B cell (primary cell): ENCODE data around the gene PLPP3.

ENCODE experiments used
- EZH2 ChIP-seq: IDR thresholded peaks from 2 replicates; pipeline ENCODE4 v1.6.1; 2012; ENCODE audit warnings: borderline replicate concordance, low read depth, mild to moderate bottlenecking, moderate library complexity, low read length; ENCODE audit not compliant: insufficient read depth, poor library complexity, severe bottlenecking
- TF ChIP-seq, protein P1 (sequence below): fragments of 200-600 bp; IDR thresholded peaks from one replicate; pipeline ENCODE4 v1.8.0; 2022; ENCODE audit warnings: antibody characterized with exemption, mild to moderate bottlenecking

GRCh38 chr1:56577406-56578137 is 1.8 kb downstream of the PLPP3 start:
- TF ChIP-seq, protein P1, sequence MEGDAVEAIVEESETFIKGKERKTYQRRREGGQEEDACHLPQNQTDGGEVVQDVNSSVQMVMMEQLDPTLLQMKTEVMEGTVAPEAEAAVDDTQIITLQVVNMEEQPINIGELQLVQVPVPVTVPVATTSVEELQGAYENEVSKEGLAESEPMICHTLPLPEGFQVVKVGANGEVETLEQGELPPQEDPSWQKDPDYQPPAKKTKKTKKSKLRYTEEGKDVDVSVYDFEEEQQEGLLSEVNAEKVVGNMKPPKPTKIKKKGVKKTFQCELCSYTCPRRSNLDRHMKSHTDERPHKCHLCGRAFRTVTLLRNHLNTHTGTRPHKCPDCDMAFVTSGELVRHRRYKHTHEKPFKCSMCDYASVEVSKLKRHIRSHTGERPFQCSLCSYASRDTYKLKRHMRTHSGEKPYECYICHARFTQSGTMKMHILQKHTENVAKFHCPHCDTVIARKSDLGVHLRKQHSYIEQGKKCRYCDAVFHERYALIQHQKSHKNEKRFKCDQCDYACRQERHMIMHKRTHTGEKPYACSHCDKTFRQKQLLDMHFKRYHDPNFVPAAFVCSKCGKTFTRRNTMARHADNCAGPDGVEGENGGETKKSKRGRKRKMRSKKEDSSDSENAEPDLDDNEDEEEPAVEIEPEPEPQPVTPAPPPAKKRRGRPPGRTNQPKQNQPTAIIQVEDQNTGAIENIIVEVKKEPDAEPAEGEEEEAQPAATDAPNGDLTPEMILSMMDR, result no peak
- no peak for TF ChIP-seq EZH2
